OCI-LY7 (cell line): ENCODE data around the gene THRSP.

Experiments
- EZH2phosphoT487 ChIP-seq: fragments of 200-600 bp; sonication (generic); IDR thresholded peaks from 2 replicates; pipeline ENCODE4 v1.6.1; 2018; ENCODE audit warnings: low read depth, borderline replicate concordance, mild to moderate bottlenecking, mixed run types, antibody characterized with exemption, low read length, moderate library complexity, mixed read lengths
- TF ChIP-seq, protein P1 (sequence below): fragments of 200-600 bp; sonication (generic); conservative IDR thresholded peaks from 2 replicates; pipeline ENCODE4 v1.5.1; 2014; ENCODE audit warnings: mild to moderate bottlenecking, antibody characterized with exemption, low read length, moderate library complexity, mixed read lengths

DNA sequence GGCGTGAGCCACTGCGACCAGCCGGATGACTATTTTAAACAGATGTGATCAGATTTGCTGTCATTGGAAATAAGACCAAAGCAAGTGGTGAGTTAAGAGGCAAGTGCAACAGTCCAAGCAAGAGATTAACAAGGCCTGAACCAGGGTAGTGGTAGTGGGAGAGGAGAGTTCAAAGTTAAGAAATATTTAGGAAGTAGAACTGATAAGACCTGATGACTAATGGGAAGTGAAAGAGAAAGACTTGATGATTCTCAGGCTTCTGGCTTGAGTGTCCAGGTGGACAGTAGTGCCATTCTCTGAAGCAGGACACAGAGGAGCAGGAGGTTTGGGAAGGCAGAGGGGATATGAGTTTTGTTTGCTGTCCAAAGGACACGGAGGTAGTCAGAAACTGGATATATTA is 8.8 kb downstream of the THRSP start:
- TF ChIP-seq, protein P1, sequence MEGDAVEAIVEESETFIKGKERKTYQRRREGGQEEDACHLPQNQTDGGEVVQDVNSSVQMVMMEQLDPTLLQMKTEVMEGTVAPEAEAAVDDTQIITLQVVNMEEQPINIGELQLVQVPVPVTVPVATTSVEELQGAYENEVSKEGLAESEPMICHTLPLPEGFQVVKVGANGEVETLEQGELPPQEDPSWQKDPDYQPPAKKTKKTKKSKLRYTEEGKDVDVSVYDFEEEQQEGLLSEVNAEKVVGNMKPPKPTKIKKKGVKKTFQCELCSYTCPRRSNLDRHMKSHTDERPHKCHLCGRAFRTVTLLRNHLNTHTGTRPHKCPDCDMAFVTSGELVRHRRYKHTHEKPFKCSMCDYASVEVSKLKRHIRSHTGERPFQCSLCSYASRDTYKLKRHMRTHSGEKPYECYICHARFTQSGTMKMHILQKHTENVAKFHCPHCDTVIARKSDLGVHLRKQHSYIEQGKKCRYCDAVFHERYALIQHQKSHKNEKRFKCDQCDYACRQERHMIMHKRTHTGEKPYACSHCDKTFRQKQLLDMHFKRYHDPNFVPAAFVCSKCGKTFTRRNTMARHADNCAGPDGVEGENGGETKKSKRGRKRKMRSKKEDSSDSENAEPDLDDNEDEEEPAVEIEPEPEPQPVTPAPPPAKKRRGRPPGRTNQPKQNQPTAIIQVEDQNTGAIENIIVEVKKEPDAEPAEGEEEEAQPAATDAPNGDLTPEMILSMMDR, result no peak
- TF ChIP-seq EZH2phosphoT487, result no peak
